ENCODE results near the gene DHCR7. TPM values are rescaled to one million over a fixed set of nuclear protein-coding genes. Genes with fewer than 3 reads are reported as not detected.

DHCR7 gene
- total RNA-seq, 3 donors from 2014 or later, result 26.5 to 68.6 (median 62.3) TPM

DNA sequence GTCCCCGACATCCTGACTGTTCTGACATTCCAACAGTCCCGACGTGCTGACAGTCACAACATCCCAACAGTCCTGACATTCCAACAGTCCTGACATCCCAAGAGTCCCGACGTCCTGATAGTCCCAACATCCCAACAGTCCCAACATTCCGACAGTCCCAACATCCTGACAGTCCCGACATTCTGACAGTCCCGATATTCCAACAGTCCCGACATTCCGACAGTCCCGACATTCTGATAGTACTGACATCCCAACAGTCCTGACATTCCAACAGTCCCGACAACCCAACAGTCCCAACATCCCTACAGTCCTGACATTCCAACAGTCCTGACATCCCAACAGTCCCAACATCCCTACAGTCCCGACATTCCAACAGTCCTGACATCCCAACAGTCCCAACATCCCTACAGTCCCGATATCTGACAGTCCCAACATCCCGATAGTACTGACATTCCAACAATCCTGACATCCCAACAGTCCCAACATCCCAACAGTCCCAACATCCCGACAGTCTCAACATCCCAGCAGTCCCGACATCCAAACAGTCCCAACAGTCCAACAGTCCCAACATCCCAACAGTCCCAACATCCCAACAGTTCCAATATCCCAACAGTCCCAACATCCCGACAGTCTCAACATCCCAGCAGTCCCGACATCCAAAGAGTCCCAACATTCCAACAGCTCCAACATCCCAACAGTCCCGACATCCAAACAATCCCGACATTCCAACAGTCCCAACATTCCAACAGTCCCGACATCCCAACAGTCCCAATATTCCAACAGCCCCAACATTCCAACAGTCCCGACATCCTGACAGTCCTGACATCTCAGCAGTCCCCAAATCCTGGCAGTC, 60.2 kb downstream of the DHCR7 start:
- no peak for DNase-seq
- Histone ChIP-seq H3K4me3 (no peak overlapping the region), H3K36me3 (ENCODE audit: low read depth) (no peaks in the 10 kb centered on the region), H3K9me3 (no peaks in the 10 kb centered on the region), H3K4me1 (ENCODE audit: low read depth) (no peaks in the 10 kb centered on the region)
- intact Hi-C loops (cut with DNase I, micrococcal nuclease), result no loop called here
- no peak for ATAC-seq
- TF ChIP-seq, protein P1, sequence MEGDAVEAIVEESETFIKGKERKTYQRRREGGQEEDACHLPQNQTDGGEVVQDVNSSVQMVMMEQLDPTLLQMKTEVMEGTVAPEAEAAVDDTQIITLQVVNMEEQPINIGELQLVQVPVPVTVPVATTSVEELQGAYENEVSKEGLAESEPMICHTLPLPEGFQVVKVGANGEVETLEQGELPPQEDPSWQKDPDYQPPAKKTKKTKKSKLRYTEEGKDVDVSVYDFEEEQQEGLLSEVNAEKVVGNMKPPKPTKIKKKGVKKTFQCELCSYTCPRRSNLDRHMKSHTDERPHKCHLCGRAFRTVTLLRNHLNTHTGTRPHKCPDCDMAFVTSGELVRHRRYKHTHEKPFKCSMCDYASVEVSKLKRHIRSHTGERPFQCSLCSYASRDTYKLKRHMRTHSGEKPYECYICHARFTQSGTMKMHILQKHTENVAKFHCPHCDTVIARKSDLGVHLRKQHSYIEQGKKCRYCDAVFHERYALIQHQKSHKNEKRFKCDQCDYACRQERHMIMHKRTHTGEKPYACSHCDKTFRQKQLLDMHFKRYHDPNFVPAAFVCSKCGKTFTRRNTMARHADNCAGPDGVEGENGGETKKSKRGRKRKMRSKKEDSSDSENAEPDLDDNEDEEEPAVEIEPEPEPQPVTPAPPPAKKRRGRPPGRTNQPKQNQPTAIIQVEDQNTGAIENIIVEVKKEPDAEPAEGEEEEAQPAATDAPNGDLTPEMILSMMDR (IDR thresholded peaks at IDR 0.05), result no peak

DNA sequence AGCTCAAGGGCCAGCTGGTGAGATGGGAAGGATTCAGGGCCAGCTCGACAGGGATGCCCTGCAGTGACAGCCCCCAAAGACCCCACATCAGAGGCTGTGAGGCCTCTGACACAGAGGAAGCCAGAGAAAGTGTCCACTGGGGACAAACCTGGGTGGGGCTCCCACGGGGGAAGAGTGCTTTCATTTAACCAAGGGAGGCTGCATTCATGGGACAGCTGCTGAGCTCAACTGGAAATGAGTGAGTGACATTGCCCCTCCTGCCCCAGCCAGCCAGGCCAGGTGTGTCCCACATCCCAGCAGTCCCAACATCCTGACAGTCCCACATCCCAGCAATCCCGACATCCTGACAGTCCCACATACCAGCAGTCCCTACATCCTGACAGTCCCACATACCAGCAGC, 61.0 kb downstream of the DHCR7 start:
- intact Hi-C loops (cut with DNase I, micrococcal nuclease), result no loop called here
- Histone ChIP-seq H3K4me1 (ENCODE audit: low read depth) (no peaks in the 10 kb centered on the region), H3K9me3 (no peaks in the 10 kb centered on the region), H3K36me3 (ENCODE audit: low read depth) (no peaks in the 10 kb centered on the region), H3K4me3 (no peak overlapping the region)
- TF ChIP-seq, protein P1 (IDR thresholded peaks at IDR 0.05), result no peak
- ATAC-seq (no peak), DNase-seq (no peak)

DNA sequence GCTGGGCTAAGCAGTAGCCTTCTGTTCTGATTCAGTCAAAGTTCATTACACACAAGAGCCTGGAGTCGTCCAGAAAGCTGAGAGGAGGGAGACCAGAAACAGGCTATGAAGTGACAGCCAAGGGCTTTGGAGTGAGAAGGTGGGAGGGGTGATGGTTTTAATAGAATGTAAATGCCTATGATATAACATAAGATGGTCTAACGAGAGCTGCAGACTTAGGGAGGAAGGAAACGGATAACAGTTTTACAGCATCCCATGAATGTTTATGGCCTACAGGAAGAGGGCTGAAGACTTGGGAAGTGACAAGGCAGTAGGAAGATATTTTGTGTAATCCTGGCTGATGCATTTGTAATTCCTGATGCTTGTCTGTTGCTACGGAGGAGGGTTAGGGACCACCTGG, 62.0 kb downstream of the DHCR7 start:
- no peaks in the 10 kb centered on the region for H3K36me3 ChIP-seq (ENCODE audit: low read depth)
- intact Hi-C loops (cut with DNase I, micrococcal nuclease), result no loop called here
- no peaks in the 10 kb centered on the region for H3K9me3 ChIP-seq
- ATAC-seq, result no peak
- no peak overlapping the region for H3K4me3 ChIP-seq
- DNase-seq, result no peak
- no peaks in the 10 kb centered on the region for H3K4me1 ChIP-seq (ENCODE audit: low read depth)
- TF ChIP-seq, protein P1 (IDR thresholded peaks at IDR 0.05), result no peak

DNA sequence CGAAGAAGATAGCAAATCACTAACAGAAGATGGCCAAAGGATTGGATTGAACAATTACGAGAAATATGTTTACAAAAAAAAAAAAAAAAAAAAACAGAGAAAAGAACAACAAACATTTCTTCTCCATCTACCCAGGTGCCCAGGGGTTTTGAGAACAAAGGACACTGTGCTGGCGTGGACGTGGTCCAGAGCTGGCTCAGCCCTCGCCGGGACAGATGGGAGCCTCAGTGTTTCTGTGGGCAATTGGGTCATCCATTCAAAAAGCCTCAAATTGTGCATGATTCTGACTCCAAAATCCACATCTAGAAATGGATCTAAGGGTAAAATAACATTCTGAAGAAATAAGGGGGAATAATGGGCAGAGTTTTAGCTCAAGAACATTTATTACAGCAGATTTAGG, 63.1 kb downstream of the DHCR7 start:
- intact Hi-C loops (cut with DNase I, micrococcal nuclease), result no loop called here
- H3K4me1 ChIP-seq (ENCODE audit: low read depth), result no peaks in the 10 kb centered on the region
- H3K4me3 ChIP-seq, result no peak overlapping the region
- DNase-seq, result no peak
- no peak for ATAC-seq
- H3K9me3 ChIP-seq, result no peaks in the 10 kb centered on the region
- TF ChIP-seq, protein P1 (IDR thresholded peaks at IDR 0.05), result no peak
- no peaks in the 10 kb centered on the region for H3K36me3 ChIP-seq (ENCODE audit: low read depth)

DNA sequence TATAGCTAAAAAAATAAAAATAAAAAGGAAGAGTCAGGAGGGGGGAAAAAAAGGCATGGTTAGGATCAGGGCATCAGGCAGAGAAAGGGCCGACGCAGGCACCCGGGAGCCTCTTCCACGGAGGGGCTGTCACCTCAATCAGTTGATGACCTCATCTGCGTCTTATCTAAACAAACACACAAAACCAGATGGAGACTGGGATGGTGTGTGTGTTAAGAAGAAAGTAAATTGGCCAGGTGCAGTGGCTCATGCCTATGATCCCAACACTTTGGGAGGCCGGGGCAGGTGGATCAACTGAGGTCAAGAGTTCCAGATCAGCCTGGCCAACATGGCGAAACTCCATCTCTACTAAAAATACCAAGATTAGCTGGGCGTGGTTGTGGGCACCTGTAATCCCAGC, 63.6 kb downstream of the DHCR7 start:
- Histone ChIP-seq H3K36me3 (ENCODE audit: low read depth) (no peaks in the 10 kb centered on the region), H3K9me3 (no peaks in the 10 kb centered on the region), H3K4me3 (no peak overlapping the region), H3K4me1 (ENCODE audit: low read depth) (no peaks in the 10 kb centered on the region)
- TF ChIP-seq, protein P1 (IDR thresholded peaks at IDR 0.05), result no peak
- DNase-seq (no peak), ATAC-seq (no peak)
- intact Hi-C loops (cut with DNase I, micrococcal nuclease), result no loop called here

Small RNA genes lying within 50 kb of the gene (microRNA-seq; reads per million reads assigned to microRNA genes)
- 0.70 reads per million for gene MIR6754

Other genes starting within 250 kb of the DHCR7 start
- gene SHANK2, start 195.8 kb downstream of the DHCR7 start, total RNA-seq, result 10 to 100 TPM; 25.8 to 58.0 (median 38.7) TPM
- gene NADSYN1, start 4.8 kb upstream of the DHCR7 start, total RNA-seq, result 100 to 1,000 TPM; 112 to 210 (median 141) TPM
- under 1 TPM in 2 of 3 donors, not detected in 1; 0.27 to 0.75 TPM for gene KRTAP5-7, start 78.9 kb upstream of the DHCR7 start, total RNA-seq
- gene KRTAP5-8, start 89.6 kb upstream of the DHCR7 start, total RNA-seq, result 1 to 10 TPM in 1 of 3 donors, under 1 TPM in 1, not detected in 1; 0.35 to 1.1 TPM
- gene KRTAP5-9, start 100.0 kb upstream of the DHCR7 start, total RNA-seq, result 1 to 10 TPM in 1 of 3 donors, under 1 TPM in 1, not detected in 1; 0.60 to 1.4 TPM
- gene KRTAP5-10, start 117.2 kb upstream of the DHCR7 start, total RNA-seq, result under 1 TPM in 2 of 3 donors, not detected in 1; 0.34 to 0.75 TPM
- gene KRTAP5-11, start 134.5 kb upstream of the DHCR7 start, total RNA-seq, result not detected

All from mucosa of descending colon (tissue), 3 donors.